ENCODE data around the gene NQO2. TPM values are rescaled to one million over a fixed set of nuclear protein-coding genes. Genes with fewer than 3 reads are reported as not detected.
A peak's percentile ranks its signal among the peaks of the same experiment; 100 is the strongest.
"Not testable (repeated sequence)": the region's sequence is repeated elsewhere in the genome, so short reads cannot be mapped to it uniquely, and the experiment has no call there.

Gene NQO2
- total RNA-seq, 1 donor = 14.5 TPM

GRCh38 chr6:2963756-2964155 is 35.9 kb upstream of the NQO2 start:
- no peaks in the 10 kb centered on the region for H3K27me3 ChIP-seq (ENCODE audit: insufficient read depth, low read length)
- H3K4me3 ChIP-seq (ENCODE audit: low read length) = no peak overlapping the region
- H3K9me3 ChIP-seq (ENCODE audit: low read depth, low read length) = no peaks in the 10 kb centered on the region
- peaks cover 16% of the 10 kb centered on the region for H3K4me1 ChIP-seq (ENCODE audit: insufficient read depth, low read length)

- no peaks in the 10 kb centered on the region for H3K9me3 ChIP-seq (ENCODE audit: low read depth, low read length)
- H3K27me3 ChIP-seq (ENCODE audit: insufficient read depth, low read length) = no peaks in the 10 kb centered on the region
- H3K4me1 ChIP-seq (ENCODE audit: insufficient read depth, low read length) = peaks cover 18% of the 10 kb centered on the region
- H3K4me3 ChIP-seq (ENCODE audit: low read length) = no peak overlapping the region
Measured at GRCh38 chr6:2964793-2965505, 34.7 kb upstream of the NQO2 start.

GRCh38 chr6:2966347-2966746 is 33.3 kb upstream of the NQO2 start:
- H3K9me3 ChIP-seq (ENCODE audit: low read depth, low read length) = no peaks in the 10 kb centered on the region
- H3K4me3 ChIP-seq (ENCODE audit: low read length) = no peak overlapping the region
- peaks cover 26% of the 10 kb centered on the region for H3K4me1 ChIP-seq (ENCODE audit: insufficient read depth, low read length)
- H3K27me3 ChIP-seq (ENCODE audit: insufficient read depth, low read length) = no peaks in the 10 kb centered on the region

- no peaks in the 10 kb centered on the region for H3K9me3 ChIP-seq (ENCODE audit: low read depth, low read length)
- H3K4me3 ChIP-seq (ENCODE audit: low read length) = no peak overlapping the region
- peaks cover 30% of the 10 kb centered on the region for H3K4me1 ChIP-seq (ENCODE audit: insufficient read depth, low read length)
- H3K27me3 ChIP-seq (ENCODE audit: insufficient read depth, low read length) = no peaks in the 10 kb centered on the region
Measured at GRCh38 chr6:2967936-2968335, 31.8 kb upstream of the NQO2 start.

GRCh38 chr6:2968600-2969135 is 31.0 kb upstream of the NQO2 start:
- H3K4me3 ChIP-seq (ENCODE audit: low read length) = no peak overlapping the region
- no peaks in the 10 kb centered on the region for H3K27me3 ChIP-seq (ENCODE audit: insufficient read depth, low read length)
- H3K4me1 ChIP-seq (ENCODE audit: insufficient read depth, low read length) = peaks cover 31% of the 10 kb centered on the region
- no peaks in the 10 kb centered on the region for H3K9me3 ChIP-seq (ENCODE audit: low read depth, low read length)

GRCh38 chr6:2969549-2969948 is 30.1 kb upstream of the NQO2 start:
- no peaks in the 10 kb centered on the region for H3K27me3 ChIP-seq (ENCODE audit: insufficient read depth, low read length)
- H3K9me3 ChIP-seq (ENCODE audit: low read depth, low read length) = no peaks in the 10 kb centered on the region
- H3K4me3 ChIP-seq (ENCODE audit: low read length) = no peak overlapping the region
- peaks cover 32% of the 10 kb centered on the region for H3K4me1 ChIP-seq (ENCODE audit: insufficient read depth, low read length)

- peak overlapping the region; percentile 57 for H3K4me3 ChIP-seq (ENCODE audit: low read length)
- no peaks in the 10 kb centered on the region for H3K9me3 ChIP-seq (ENCODE audit: low read depth, low read length)
- peaks cover 32% of the 10 kb centered on the region for H3K4me1 ChIP-seq (ENCODE audit: insufficient read depth, low read length)
- H3K27me3 ChIP-seq (ENCODE audit: insufficient read depth, low read length) = no peaks in the 10 kb centered on the region
Measured at GRCh38 chr6:2970034-2970685, 29.5 kb upstream of the NQO2 start.

GRCh38 chr6:2970753-2971419 is 28.8 kb upstream of the NQO2 start:
- Histone ChIP-seq H3K4me1 (ENCODE audit: insufficient read depth, low read length) (peaks cover 35% of the 10 kb centered on the region), H3K4me3 (ENCODE audit: low read length) (peak overlapping the region; percentile 57), H3K27me3 (ENCODE audit: insufficient read depth, low read length) (no peaks in the 10 kb centered on the region)

GRCh38 chr6:2971420-2972218 is 28.1 kb upstream of the NQO2 start, which contains the start of gene SERPINB6:
TSS of gene SERPINB6 (minus strand) at chr6:2971567. CDS start at chr6:2959332, 12,235 bp downstream.
- peak within 1 kb of the TSS; percentile 57 for H3K4me3 ChIP-seq (ENCODE audit: low read length)
- peaks cover 42% of the 10 kb centered on the region for H3K4me1 ChIP-seq (ENCODE audit: insufficient read depth, low read length)
- H3K27me3 ChIP-seq (ENCODE audit: insufficient read depth, low read length) = no peaks in the 10 kb centered on the region
- no peaks in the 10 kb centered on the region for H3K9me3 ChIP-seq (ENCODE audit: low read depth, low read length)

More at GRCh38 chr6:2970753-2971419, 28.8 kb upstream of the NQO2 start:
- no peaks in the 10 kb centered on the region for H3K9me3 ChIP-seq (ENCODE audit: low read depth, low read length)

- Histone ChIP-seq H3K4me3 (ENCODE audit: low read length) (peak overlapping the region; percentile 57), H3K4me1 (ENCODE audit: insufficient read depth, low read length) (peaks cover 39% of the 10 kb centered on the region)
- not testable (repeated sequence) for H3K27me3 ChIP-seq (ENCODE audit: insufficient read depth, low read length); H3K9me3 ChIP-seq (ENCODE audit: low read depth, low read length)
Measured at GRCh38 chr6:2972219-2972487, 27.5 kb upstream of the NQO2 start.

- not testable (repeated sequence) for H3K27me3 ChIP-seq (ENCODE audit: insufficient read depth, low read length); H3K9me3 ChIP-seq (ENCODE audit: low read depth, low read length); H3K4me3 ChIP-seq (ENCODE audit: low read length)
- H3K4me1 ChIP-seq (ENCODE audit: insufficient read depth, low read length) = peaks cover 38% of the 10 kb centered on the region
Measured at GRCh38 chr6:2972685-2973084, 27.0 kb upstream of the NQO2 start.

- not testable (repeated sequence) for H3K9me3 ChIP-seq (ENCODE audit: low read depth, low read length); H3K4me3 ChIP-seq (ENCODE audit: low read length); H3K27me3 ChIP-seq (ENCODE audit: insufficient read depth, low read length)
- peaks cover 38% of the 10 kb centered on the region for H3K4me1 ChIP-seq (ENCODE audit: insufficient read depth, low read length)
Measured at GRCh38 chr6:2973180-2973579, 26.5 kb upstream of the NQO2 start.

GRCh38 chr6:2973676-2974075 is 26.0 kb upstream of the NQO2 start:
- H3K4me3 ChIP-seq (ENCODE audit: low read length) = no peak overlapping the region

GRCh38 chr6:2976060-2976459 is 23.6 kb upstream of the NQO2 start:
- H3K4me3 ChIP-seq (ENCODE audit: low read length) = no peak overlapping the region
- no peaks in the 10 kb centered on the region for H3K9me3 ChIP-seq (ENCODE audit: low read depth, low read length)
- peaks cover 37% of the 10 kb centered on the region for H3K4me1 ChIP-seq (ENCODE audit: insufficient read depth, low read length)
- no peaks in the 10 kb centered on the region for H3K27me3 ChIP-seq (ENCODE audit: insufficient read depth, low read length)

More at GRCh38 chr6:2973676-2974075, 26.0 kb upstream of the NQO2 start:
- Histone ChIP-seq H3K9me3 (ENCODE audit: low read depth, low read length) (no peaks in the 10 kb centered on the region), H3K4me1 (ENCODE audit: insufficient read depth, low read length) (peaks cover 38% of the 10 kb centered on the region), H3K27me3 (ENCODE audit: insufficient read depth, low read length) (no peaks in the 10 kb centered on the region)

All from mononuclear cell (primary cell).